ENCODE data around the gene FGF14.

The FGF14 gene

DNA sequence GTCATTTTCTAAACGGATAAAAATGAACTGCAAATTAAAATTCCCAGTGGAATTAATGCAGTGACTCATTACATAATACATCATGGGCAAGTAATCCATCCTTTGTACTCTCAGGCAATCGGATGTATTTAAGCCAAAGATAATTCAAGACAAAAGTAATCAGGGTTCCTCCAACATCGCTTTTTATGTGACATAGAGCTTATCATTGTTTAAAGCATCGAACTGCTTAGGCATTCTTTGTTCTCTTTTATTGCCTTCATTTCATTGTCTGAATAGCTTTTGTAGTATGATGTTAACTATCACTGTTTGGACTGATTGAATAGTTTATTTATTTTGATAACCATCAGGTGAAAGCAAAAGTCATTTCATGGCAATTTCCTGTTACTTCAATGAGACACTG lies 740.0 kb downstream of the FGF14 start:
- H3K36me3 Mint-ChIP-seq (ENCODE audit: low read depth) = no peaks in the 10 kb centered on the region
- no peaks in the 10 kb centered on the region for H3K4me1 Mint-ChIP-seq
- no peak for TF ChIP-seq CTCF (IDR thresholded peaks at IDR 0.05; ENCODE audit: unreplicated experiment in 3 of 3)
- H3K9me3 Mint-ChIP-seq = peaks cover 2% of the 10 kb centered on the region
- no peak overlapping the region for H3K4me3 Mint-ChIP-seq
- H3K27me3 Mint-ChIP-seq (ENCODE audit: low read depth) = no peaks in the 10 kb centered on the region
- no peak overlapping the region for H3K27ac Mint-ChIP-seq

Measured in nephron (organoid).